GM23338 (cell line): ENCODE results near the gene SLC38A9. TPM values are rescaled to one million over a fixed set of nuclear protein-coding genes. Genes with fewer than 3 reads are reported as not detected.
A peak's percentile ranks its signal among the peaks of the same experiment; 100 is the strongest.

Experiments used
- ATAC-seq: fragments of 200-7000 bp; cut with Tn5 transposase; 3 replicates; pipeline ENCODE4 v1.9.1; 2020
- DNase-seq: peaks from one replicate; pipeline ENCODE4 v3.0.0-alpha.2; 2015; ENCODE audit warnings: low spot score
- H2AFZ ChIP-seq: fragments of 200-600 bp; sonication (generic); 2 replicates; pipeline ENCODE4 v1.8.0; 2016; ENCODE audit warnings: antibody characterized with exemption, mild to moderate bottlenecking, moderate library complexity
- H3F3A ChIP-seq: fragments of 200-600 bp; sonication (generic); replicated peaks from 2 replicates; pipeline ENCODE4 v1.8.0; 2017; ENCODE audit warnings: antibody characterized with exemption, mixed run types, low read depth
- H3K27ac ChIP-seq: fragments of 200-600 bp; sonication (generic); 2 replicates; pipeline ENCODE4 v1.6.1; 2016; ENCODE audit warnings: low read depth
- H3K27me3 ChIP-seq: fragments of 200-600 bp; sonication (generic); 2 replicates; pipeline ENCODE4 v1.8.0; 2016; ENCODE audit warnings: mild to moderate bottlenecking, mixed run types, moderate library complexity; ENCODE audit not compliant: insufficient read depth
- H3K36me3 ChIP-seq: fragments of 200-600 bp; sonication (generic); 2 replicates; pipeline ENCODE4 v1.8.0; 2016; ENCODE audit warnings: mild to moderate bottlenecking; ENCODE audit not compliant: insufficient read depth
- H3K4me1 ChIP-seq: fragments of 200-600 bp; sonication (generic); 2 replicates; pipeline ENCODE4 v1.8.0; 2016; ENCODE audit warnings: mild to moderate bottlenecking, moderate library complexity; ENCODE audit not compliant: insufficient read depth
- H3K4me2 ChIP-seq: fragments of 200-600 bp; sonication (generic); 2 replicates; pipeline ENCODE4 v1.7.1; 2017; ENCODE audit warnings: mixed run types
- H3K4me3 ChIP-seq: fragments of 200-600 bp; sonication (generic); 2 replicates; pipeline ENCODE4 v1.6.1; 2016; ENCODE audit warnings: mixed run types
- H3K79me2 ChIP-seq: fragments of 200-600 bp; sonication (generic); replicated peaks from 2 replicates; pipeline ENCODE4 v1.8.0; 2017; ENCODE audit warnings: mild to moderate bottlenecking; ENCODE audit not compliant: insufficient read depth
- H3K9me2 ChIP-seq: fragments of 200-600 bp; sonication (generic); 2 replicates; pipeline ENCODE4 v1.8.0; 2017; ENCODE audit not compliant: insufficient read depth
- H4K20me1 ChIP-seq: fragments of 200-600 bp; sonication (generic); replicated peaks from 2 replicates; pipeline ENCODE4 v1.8.0; 2017; ENCODE audit warnings: mild to moderate bottlenecking; ENCODE audit not compliant: insufficient read depth
- H3K27ac Mint-ChIP-seq: 2 replicates; pipeline ENCODE4 v1.8.0; 2020; ENCODE audit warnings: inconsistent platforms, mild to moderate bottlenecking, moderate library complexity, mixed read lengths
- H3K27me3 Mint-ChIP-seq: 3 replicates; pipeline ENCODE4 v1.8.0; 2022; ENCODE audit warnings: low read depth, mild to moderate bottlenecking, moderate library complexity, mixed read lengths, inconsistent platforms; ENCODE audit not compliant: insufficient read depth, poor library complexity
- H3K36me3 Mint-ChIP-seq: 3 replicates; pipeline ENCODE4 v1.8.0; 2021; ENCODE audit warnings: low read depth, mild to moderate bottlenecking, inconsistent platforms, moderate library complexity, mixed read lengths
- H3K4me1 Mint-ChIP-seq: 3 replicates; pipeline ENCODE4 v1.8.0; 2020; ENCODE audit warnings: mild to moderate bottlenecking, inconsistent platforms, mixed read lengths
- H3K4me3 Mint-ChIP-seq: 3 replicates; pipeline ENCODE4 v1.8.0; 2021; ENCODE audit warnings: moderate library complexity, mild to moderate bottlenecking, inconsistent platforms, mixed read lengths
- H3K9me3 Mint-ChIP-seq: 3 replicates; pipeline ENCODE4 v1.8.0; 2020; ENCODE audit warnings: moderate library complexity, mild to moderate bottlenecking, inconsistent platforms, mixed read lengths
- CREB1 ChIP-seq: fragments of 250-450 bp; sonication (Bioruptor Pico); IDR thresholded peaks from 2 replicates; pipeline ENCODE4 v1.5.0; 2020; ENCODE audit warnings: low read depth, mild to moderate bottlenecking, moderate library complexity
- CTCF ChIP-seq, 2 experiments: fragments of 200-600 bp in 1 of 2; sonication (generic) in 1 of 2; conservative IDR thresholded peaks; 2 replicates each; pipeline versions ENCODE4 v1.5.1 to v1.6.1; 2016 to 2017; ENCODE audit warnings: antibody characterized with exemption in 2 of 2, low read depth in 2 of 2, mild to moderate bottlenecking in 2 of 2, moderate library complexity in 1 of 2
- ETS1 ChIP-seq: IDR thresholded peaks from 2 replicates; pipeline ENCODE4 v1.6.1; 2016; ENCODE audit warnings: antibody characterized with exemption
- EZH2 ChIP-seq: fragments of 200-600 bp; sonication (generic); IDR thresholded peaks from one replicate; pipeline ENCODE4 v1.8.0; 2017; ENCODE audit warnings: antibody characterized with exemption, mild to moderate bottlenecking, low read depth; ENCODE audit not compliant: unreplicated experiment
- EZH2phosphoT487 ChIP-seq: fragments of 200-600 bp; sonication (generic); IDR thresholded peaks from one replicate; pipeline ENCODE4 v1.8.1; 2018; ENCODE audit warnings: antibody characterized with exemption; ENCODE audit not compliant: unreplicated experiment
- JUNB ChIP-seq: IDR thresholded peaks from one replicate; pipeline ENCODE4 v1.6.1; 2016; ENCODE audit warnings: antibody characterized with exemption; ENCODE audit not compliant: unreplicated experiment
- NANOG ChIP-seq: IDR thresholded peaks from 2 replicates; pipeline ENCODE4 v1.6.1; 2016; ENCODE audit warnings: antibody characterized with exemption, borderline replicate concordance
- POLR2AphosphoS5 ChIP-seq: IDR thresholded peaks from 2 replicates; pipeline ENCODE4 v1.6.1; 2016; ENCODE audit warnings: antibody characterized with exemption, low read depth
- REST ChIP-seq: IDR thresholded peaks from one replicate; pipeline ENCODE4 v1.6.1; 2018; ENCODE audit warnings: antibody characterized with exemption; ENCODE audit not compliant: unreplicated experiment
- STAT1 ChIP-seq: IDR thresholded peaks from one replicate; pipeline ENCODE4 v1.6.1; 2016; ENCODE audit warnings: antibody characterized with exemption; ENCODE audit not compliant: unreplicated experiment
- ZNF114 ChIP-seq: fragments of 250-450 bp; sonication (Bioruptor Pico); IDR thresholded peaks from 2 replicates; pipeline ENCODE4 v1.5.0; 2020; ENCODE audit warnings: mild to moderate bottlenecking, moderate library complexity
- ZNF331 ChIP-seq: fragments of 250-450 bp; sonication (Bioruptor Pico); IDR thresholded peaks from 2 replicates; pipeline ENCODE4 v1.5.0; 2020; ENCODE audit warnings: low read depth, mild to moderate bottlenecking, moderate library complexity
- ZNF462 ChIP-seq: fragments of 250-450 bp; sonication (Bioruptor Pico); IDR thresholded peaks from 2 replicates; pipeline ENCODE4 v1.5.0; 2020; ENCODE audit warnings: mild to moderate bottlenecking, moderate library complexity
- polyA plus RNA-seq: library from polyadenylated mRNA; unstranded; fragments of >200 nt; fragmentation: Nextera tagmentation; extraction: Ambion mirVana; gene quantifications from 2 replicates; pipeline ENCODE4 v1.2.1, GENCODE V29; 2016
- total RNA-seq: library from RNA; depleted of rRNA; stranded (reverse); fragments of >200 nt; shearing (Covaris generic); gene quantifications from 2 replicates; pipeline ENCODE4 v1.2.3, GENCODE V29; 2014

The SLC38A9 gene
- total and polyA plus RNA-seq, 2 experiments from 2014 or later, result 30.8 to 64.8 TPM

GRCh38 chr5:55750499-55750898 lies 38.4 kb upstream of the SLC38A9 start:
- no peak overlapping the region for H3K27ac ChIP-seq

More at GRCh38 chr5:55750499-55750898, 38.4 kb upstream of the SLC38A9 start:
- H3K4me3 ChIP-seq, result no peak overlapping the region
- peak overlapping the region; percentile 47 for H2AFZ ChIP-seq
- Mint-ChIP-seq H3K36me3 (no peaks in the 10 kb centered on the region), H3K27me3 (no peaks in the 10 kb centered on the region), H3K27ac (no peak overlapping the region), H3K4me1 (peaks cover 9% of the 10 kb centered on the region; the same call in 2 of the 3 replicates), H3K9me3 (no peaks in the 10 kb centered on the region; the same call in 2 of the 3 replicates), H3K4me3 (no peak overlapping the region)
- no peaks in the 10 kb centered on the region for H3K9me2 ChIP-seq
- H3K4me1 ChIP-seq, result peaks cover 8% of the 10 kb centered on the region; the same call in 1 of the 2 replicates
- no peak overlapping the region for H3K4me2 ChIP-seq
- no peaks in the 10 kb centered on the region for H4K20me1 ChIP-seq
- no peaks in the 10 kb centered on the region for H3F3A ChIP-seq
- no peak for DNase-seq
- no peaks in the 10 kb centered on the region for H3K36me3 ChIP-seq
- ATAC-seq, result no peak
- H3K79me2 ChIP-seq, result no peaks in the 10 kb centered on the region
- H3K27me3 ChIP-seq, result no peaks in the 10 kb centered on the region
- no peak for TF ChIP-seq STAT1
- no peak for TF ChIP-seq ZNF462 (CRISPR knock-in tag)
- TF ChIP-seq CTCF (conservative IDR thresholded peaks at IDR 0.05; ENCODE audit: low read depth in 2 of 2), result no peak
- TF ChIP-seq ZNF331, result no peak
- no peak for TF ChIP-seq EZH2
- TF ChIP-seq ETS1, result no peak
- TF ChIP-seq JUNB, result no peak
- no peak for TF ChIP-seq POLR2AphosphoS5
- TF ChIP-seq EZH2phosphoT487, result no peak
- no peak for TF ChIP-seq NANOG
- TF ChIP-seq ZNF114 (CRISPR knock-in tag), result no peak
- no peak for TF ChIP-seq REST
- TF ChIP-seq CREB1, result no peak
